ENCODE results near the gene ZMYND10.

The ZMYND10 gene

DNA sequence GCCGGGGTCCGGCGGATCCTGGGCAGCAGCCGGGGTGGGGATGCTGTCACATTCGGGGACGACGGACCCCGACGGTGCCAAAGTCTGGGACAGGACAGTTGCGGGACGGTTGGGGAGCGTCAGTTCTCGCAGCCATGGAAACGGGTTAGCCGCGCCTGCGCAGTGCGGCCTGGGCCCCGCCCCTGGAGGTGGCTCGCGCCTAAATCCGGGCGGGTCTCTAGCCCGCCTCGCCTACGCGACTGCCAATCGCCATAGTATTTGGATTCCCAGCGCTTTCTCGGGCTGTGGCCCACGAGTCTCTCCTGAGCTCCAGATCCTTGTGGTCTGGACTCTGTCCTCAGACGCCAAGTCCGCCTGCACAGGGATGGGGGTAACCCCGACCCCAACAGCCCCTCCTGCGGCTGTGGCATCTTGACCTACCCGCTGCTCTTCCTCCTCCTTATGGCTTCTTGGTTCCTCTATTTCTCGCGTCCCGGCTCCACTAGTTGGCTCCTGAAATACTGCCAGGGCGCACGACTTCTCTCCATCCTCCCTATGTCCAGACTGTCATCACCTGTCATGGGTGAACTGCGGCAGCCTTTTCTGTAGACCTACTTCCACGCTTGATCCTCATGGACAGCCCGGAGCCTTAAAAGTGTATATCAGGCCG is at the start of gene ZMYND10:
ZMYND10 (minus strand) TSS at position 147 of the 649 bp plus-strand sequence. CDS start 153 bp downstream, outside the sequence.
- peak; percentile 71 for DNase-seq

DNA sequence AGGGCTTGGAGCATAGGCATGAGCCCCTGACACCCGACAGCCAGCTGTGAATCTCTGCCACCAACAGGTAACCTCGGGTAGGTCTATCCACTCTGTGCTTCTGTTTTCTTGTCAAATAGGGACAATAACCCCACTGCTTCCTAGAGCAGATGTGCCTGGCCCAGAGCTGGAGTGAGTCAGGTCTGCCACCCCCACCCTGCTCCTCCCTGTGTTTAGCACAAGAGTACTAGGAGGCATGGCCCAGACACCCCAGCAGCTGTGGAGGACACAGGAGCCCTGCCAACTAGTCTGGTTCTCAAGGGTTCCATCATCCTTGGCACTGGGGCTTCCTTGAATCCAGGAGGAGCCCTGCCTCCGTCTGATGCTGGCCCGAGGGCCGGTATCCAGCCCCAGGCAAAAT is 47.5 kb upstream of the ZMYND10 start:
- DNase-seq: no peak

GRCh38 chr3:50392101-50392715 is 46.7 kb upstream of the ZMYND10 start:
- peak; percentile 52 for DNase-seq

GRCh38 chr3:50390508-50391224 is 45.1 kb upstream of the ZMYND10 start:
- peak; percentile 81 for DNase-seq

DNA sequence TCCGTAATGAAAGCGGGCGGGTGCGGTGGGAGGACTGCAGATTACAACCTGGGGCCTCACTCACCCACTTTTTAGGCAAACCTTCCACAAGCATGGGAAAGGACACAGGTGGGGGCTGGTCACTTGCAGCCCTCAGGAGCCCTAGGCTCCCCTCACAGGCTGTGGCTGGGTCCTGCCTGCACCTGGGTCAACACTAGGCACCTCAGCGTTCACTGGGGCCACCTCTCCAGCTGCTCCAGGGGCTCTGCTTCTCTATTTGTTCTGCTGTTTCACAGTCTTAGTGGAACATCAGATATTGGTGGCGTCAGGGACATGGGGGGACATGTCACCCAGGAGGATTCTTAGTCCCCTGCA is 43.9 kb upstream of the ZMYND10 start:
- no peak for DNase-seq

DNA sequence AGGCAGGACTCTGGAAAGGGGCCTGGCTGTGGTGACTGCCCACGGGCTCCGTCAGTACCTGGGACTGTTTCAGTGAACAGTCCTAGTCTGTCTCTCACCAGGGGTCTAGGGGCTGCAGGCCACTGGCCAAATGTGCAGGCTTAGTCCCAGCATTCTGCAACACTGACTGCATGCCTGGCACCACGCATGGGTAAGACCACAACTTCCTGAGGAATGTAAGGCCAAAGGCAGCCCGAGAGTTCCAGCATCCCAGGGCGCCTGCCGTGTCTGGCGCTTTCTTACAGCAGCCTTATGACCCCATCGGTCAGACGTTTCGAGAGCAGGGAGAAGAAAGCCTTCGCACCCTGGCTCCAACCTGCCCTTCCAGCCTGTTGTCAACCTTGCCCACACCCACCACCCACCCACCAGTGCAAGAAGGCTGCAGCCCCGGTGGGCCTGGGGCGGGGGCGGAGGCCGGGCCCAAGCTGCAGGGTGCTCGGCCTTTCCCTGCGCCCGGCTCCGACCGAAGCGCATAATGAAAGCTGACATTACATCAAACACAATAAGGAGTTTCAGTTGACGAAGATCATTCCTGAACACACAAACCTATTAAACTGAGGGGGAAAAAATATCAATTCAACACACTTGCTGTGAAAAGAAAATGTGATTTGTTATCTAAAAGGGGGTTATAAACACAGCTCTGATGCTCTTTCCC is 43.3 kb upstream of the ZMYND10 start:
- no peak for DNase-seq

DNA sequence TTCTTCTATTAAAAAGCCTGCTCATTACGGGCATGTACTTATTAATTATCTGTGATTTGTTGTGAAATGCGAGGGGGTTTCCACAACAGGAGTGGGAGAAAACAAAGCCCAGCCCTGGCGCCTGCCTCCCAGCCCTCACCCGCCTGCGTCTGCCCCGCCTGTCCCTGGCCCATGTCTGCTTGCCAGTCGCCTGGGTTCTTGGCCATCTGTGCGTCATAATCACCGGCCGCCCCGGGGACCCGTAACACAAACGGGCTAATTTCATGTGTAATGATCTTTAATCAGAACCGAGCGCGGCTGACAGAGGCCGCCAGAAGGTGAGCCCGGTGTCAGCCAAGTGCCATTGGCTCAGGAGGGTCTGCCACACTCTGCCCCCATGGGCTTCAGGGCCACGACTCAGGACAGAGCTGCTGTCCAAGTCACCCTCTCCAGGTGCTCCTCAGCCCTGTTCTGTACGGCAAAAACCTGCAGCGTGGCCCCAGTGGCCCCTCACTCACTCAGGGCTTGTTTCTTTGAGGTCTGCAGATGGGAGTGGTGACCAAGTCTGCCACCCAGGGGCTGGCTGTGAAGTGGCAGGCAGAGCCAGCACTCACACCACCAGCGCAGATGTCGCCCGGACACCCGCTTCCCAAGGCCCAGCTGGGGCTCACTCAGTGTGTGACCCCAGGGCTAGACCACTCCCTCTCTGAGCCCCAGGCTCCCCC is 42.6 kb upstream of the ZMYND10 start:
- no peak for DNase-seq

DNA sequence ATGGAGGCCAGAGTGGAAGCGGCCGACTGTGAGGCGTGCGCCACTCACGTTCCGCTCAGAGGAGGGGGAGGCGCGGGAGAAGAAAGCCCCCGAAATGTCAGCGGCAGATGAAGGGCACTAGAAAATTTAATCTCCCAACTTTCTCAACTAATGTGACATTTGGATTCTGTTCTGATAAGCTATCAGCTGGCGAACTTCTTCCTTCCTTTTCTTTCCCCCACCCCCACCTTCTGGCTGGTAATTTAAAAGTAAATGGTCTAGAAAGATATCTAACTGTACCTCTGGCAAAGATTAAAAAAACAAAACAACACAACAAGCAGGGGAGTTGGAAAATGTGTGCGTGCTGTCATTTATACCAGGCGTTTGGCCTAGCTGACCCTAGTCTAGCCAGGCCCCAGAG is 40.2 kb upstream of the ZMYND10 start:
- no peak for DNase-seq

- DNase-seq: no peak
Measured at GRCh38 chr3:50383750-50384149, 38.2 kb upstream of the ZMYND10 start.

GRCh38 chr3:50382722-50383121 is 37.2 kb upstream of the ZMYND10 start:
- DNase-seq: no peak

- no peak for DNase-seq
Measured at GRCh38 chr3:50381383-50381782, 35.9 kb upstream of the ZMYND10 start.

- no peak for DNase-seq
Measured at GRCh38 chr3:50380405-50381085, 35.0 kb upstream of the ZMYND10 start.

GRCh38 chr3:50378757-50379156 is 33.2 kb upstream of the ZMYND10 start:
- no peak for DNase-seq

GRCh38 chr3:50378024-50378423 is 32.5 kb upstream of the ZMYND10 start:
- DNase-seq: no peak

DNA sequence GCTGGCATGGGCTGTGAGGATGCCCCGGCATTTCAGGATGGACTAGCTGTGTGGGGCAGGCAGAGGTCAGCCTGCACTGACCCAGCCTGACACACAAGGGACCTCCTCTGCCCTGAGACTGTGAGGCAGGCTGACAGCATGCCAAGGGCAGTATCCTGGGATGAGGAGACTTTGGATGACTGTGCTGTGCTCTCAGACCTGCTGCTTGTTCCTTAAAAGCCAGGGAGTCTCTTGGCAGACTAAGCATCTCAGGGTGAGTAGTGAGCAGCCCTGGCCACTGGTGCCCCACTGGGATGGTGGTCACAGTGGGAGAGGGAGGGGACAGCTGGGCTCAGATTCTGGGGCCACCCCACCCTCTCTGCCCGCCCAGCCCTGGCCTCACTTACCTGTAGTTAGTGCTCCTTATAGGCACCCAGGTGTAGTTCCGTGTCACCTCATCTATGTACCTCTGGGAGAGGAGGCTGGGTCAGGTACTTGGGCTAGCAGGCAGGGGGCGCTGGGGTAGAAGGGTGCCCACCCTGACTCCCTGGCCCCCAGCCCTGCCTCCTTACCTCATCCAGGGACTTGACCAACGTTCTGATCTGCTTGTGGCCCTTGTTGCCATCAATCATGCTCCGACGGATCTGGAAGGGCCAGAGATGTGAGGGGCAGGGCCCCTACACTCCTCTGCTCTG is 29.9 kb upstream of the ZMYND10 start:
- DNase-seq: no peak

DNA sequence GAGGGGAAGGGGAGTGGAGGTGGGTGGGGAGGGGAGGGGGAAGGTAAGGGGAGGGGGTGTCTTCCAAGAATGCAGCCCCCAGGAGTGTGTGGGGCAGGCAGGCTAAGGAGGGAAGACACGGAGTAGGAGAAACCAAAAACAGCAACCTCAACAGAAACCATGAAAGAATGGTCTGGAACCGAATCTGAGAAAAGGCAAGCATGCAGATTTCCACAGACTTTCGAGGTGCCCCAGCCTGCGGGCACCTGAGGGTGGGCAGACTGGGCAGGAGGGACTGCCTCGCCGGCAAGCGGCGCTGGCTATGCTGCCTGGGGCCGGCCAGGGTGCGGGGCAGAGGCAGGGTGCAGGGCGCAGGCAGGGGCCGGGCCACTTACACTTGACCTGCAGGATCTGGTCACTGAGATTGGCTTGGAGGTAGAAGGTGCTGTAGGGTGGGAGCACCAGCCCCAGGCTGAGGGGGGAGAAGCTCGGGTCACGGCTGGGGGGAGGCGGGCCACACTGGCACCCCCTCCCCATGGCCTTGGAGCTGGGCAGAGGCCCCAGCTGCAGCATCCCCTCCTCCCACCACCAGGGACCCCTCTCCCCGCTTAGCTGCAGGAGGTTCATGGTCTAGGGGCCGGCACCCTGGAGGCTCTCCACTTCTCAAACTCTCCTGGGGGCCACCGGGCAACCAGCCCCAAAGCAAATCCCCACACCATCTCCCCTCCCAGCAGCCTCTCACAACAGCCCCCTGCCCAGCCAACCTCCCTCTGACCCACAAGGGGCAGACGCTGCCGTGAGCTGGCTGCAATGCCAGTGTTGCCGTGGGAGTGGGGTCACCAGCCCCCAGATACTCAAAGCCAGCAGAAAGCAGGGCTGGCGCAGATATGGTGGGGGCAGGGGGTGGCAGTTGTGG is 29.1 kb upstream of the ZMYND10 start:
- DNase-seq: no peak

- DNase-seq: no peak
Measured at GRCh38 chr3:50373146-50374051, 27.9 kb upstream of the ZMYND10 start.

- no peak for DNase-seq
Measured at GRCh38 chr3:50372349-50372748, 26.8 kb upstream of the ZMYND10 start.

DNA sequence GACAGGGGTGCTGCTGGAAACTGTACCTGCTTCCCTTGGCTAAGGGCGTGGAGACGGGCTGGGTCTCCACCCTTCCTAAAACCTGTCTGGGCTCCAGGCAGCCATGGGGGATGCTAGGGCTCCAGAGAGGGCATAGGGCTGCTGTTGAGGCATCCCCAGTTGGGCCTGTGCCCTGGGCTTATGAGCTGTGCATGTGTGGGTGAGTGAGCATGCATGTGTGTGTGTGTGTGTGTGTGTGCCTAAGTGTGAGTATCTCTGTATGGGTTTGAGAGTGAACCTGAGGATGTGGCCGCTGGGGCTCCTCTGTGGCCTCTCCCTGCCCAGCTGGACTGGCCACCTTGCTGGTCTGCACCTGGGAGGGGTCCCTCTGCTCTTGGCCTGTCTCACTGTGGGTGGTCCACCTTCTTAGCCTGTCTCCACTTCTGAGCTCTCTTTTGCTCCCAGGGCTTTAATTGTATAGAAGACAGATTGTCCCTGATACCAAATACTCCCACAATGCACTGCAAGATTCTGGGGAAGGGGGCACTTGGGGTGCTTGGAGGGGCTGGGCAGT is 25.7 kb upstream of the ZMYND10 start:
- DNase-seq: no peak

Measured in right hindlimb (tissue), 1 donor.